Measurements from ENCODE around the gene MKKS. TPM values are rescaled to one million over a fixed set of nuclear protein-coding genes. Genes with fewer than 3 reads are reported as not detected.

Gene MKKS
- total and polyA plus RNA-seq, 2 of the 13 experiments (the other 11 are each of a cell fraction or from before 2014, with no cell fraction given) = 26.7 to 34.5 TPM

DNA sequence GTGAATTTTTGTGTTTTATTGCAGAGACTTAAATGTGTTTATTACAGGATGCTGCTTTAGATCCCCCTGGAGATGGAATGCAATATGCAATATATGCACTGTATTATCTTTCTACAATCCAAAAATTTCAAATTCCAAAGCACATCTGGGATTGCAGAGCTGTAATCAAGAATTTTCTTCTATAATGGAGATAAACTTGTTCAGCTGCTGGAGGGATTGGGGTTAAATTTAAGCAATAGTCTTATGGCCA, 66.4 kb downstream of the MKKS start (continued):
- TF ChIP-seq ZNF441 (CRISPR knock-in tag; IDR thresholded peaks at IDR 0.05; ENCODE audit: borderline replicate concordance) (no peak), SRSF9 (IDR thresholded peaks at IDR 0.05; ENCODE audit: borderline replicate concordance, insufficient read depth, low read depth, low read length, poor library complexity, severe bottlenecking) (no peak), SMARCC2 (IDR thresholded peaks at IDR 0.05) (0 out of 2 replicates have a peak, but pooled peaks have one; percentile 34), FOXK1 (CRISPR knock-in tag; IDR thresholded peaks at IDR 0.05; ENCODE audit: borderline replicate concordance, low read depth) (no peak), LCORL (IDR thresholded peaks at IDR 0.05) (no peak), LCORL (CRISPR knock-in tag; IDR thresholded peaks at IDR 0.05) (no peak), ZNF746 (CRISPR knock-in tag; IDR thresholded peaks at IDR 0.05) (no peak), ZNF709 (CRISPR knock-in tag; IDR thresholded peaks at IDR 0.05) (no peak), MAX (IDR thresholded peaks at IDR 0.05) (0 out of 2 replicates have a peak, but pooled peaks have one; percentile 0), RBAK (CRISPR knock-in tag; IDR thresholded peaks at IDR 0.05) (no peak), UBTF (CRISPR knock-in tag; IDR thresholded peaks at IDR 0.05) (no peak), NR0B2 (CRISPR knock-in tag; IDR thresholded peaks at IDR 0.05) (no peak), ARID2 (CRISPR knock-in tag; IDR thresholded peaks at IDR 0.05; ENCODE audit: borderline replicate concordance) (no peak), ZNF207 (IDR thresholded peaks at IDR 0.05; ENCODE audit: borderline replicate concordance) (no peak)
- TF ChIP-seq, protein P1, sequence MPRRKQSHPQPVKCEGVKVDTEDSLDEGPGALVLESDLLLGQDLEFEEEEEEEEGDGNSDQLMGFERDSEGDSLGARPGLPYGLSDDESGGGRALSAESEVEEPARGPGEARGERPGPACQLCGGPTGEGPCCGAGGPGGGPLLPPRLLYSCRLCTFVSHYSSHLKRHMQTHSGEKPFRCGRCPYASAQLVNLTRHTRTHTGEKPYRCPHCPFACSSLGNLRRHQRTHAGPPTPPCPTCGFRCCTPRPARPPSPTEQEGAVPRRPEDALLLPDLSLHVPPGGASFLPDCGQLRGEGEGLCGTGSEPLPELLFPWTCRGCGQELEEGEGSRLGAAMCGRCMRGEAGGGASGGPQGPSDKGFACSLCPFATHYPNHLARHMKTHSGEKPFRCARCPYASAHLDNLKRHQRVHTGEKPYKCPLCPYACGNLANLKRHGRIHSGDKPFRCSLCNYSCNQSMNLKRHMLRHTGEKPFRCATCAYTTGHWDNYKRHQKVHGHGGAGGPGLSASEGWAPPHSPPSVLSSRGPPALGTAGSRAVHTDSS (CRISPR knock-in tag; conservative IDR thresholded peaks at IDR 0.05) = no peak
- TF ChIP-seq, protein P2, sequence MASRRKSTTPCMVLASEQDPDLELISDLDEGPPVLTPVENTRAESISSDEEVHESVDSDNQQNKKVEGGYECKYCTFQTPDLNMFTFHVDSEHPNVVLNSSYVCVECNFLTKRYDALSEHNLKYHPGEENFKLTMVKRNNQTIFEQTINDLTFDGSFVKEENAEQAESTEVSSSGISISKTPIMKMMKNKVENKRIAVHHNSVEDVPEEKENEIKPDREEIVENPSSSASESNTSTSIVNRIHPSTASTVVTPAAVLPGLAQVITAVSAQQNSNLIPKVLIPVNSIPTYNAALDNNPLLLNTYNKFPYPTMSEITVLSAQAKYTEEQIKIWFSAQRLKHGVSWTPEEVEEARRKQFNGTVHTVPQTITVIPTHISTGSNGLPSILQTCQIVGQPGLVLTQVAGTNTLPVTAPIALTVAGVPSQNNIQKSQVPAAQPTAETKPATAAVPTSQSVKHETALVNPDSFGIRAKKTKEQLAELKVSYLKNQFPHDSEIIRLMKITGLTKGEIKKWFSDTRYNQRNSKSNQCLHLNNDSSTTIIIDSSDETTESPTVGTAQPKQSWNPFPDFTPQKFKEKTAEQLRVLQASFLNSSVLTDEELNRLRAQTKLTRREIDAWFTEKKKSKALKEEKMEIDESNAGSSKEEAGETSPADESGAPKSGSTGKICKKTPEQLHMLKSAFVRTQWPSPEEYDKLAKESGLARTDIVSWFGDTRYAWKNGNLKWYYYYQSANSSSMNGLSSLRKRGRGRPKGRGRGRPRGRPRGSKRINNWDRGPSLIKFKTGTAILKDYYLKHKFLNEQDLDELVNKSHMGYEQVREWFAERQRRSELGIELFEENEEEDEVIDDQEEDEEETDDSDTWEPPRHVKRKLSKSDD (CRISPR knock-in tag; IDR thresholded peaks at IDR 0.05; ENCODE audit: low read depth) = no peak
- TF ChIP-seq, protein P3, sequence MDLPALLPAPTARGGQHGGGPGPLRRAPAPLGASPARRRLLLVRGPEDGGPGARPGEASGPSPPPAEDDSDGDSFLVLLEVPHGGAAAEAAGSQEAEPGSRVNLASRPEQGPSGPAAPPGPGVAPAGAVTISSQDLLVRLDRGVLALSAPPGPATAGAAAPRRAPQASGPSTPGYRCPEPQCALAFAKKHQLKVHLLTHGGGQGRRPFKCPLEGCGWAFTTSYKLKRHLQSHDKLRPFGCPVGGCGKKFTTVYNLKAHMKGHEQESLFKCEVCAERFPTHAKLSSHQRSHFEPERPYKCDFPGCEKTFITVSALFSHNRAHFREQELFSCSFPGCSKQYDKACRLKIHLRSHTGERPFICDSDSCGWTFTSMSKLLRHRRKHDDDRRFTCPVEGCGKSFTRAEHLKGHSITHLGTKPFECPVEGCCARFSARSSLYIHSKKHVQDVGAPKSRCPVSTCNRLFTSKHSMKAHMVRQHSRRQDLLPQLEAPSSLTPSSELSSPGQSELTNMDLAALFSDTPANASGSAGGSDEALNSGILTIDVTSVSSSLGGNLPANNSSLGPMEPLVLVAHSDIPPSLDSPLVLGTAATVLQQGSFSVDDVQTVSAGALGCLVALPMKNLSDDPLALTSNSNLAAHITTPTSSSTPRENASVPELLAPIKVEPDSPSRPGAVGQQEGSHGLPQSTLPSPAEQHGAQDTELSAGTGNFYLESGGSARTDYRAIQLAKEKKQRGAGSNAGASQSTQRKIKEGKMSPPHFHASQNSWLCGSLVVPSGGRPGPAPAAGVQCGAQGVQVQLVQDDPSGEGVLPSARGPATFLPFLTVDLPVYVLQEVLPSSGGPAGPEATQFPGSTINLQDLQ (CRISPR knock-in tag; IDR thresholded peaks at IDR 0.05) = no peak

All from HepG2 (cell line).